Hippocampal formation (tissue), 2 donors: ENCODE data around the gene KAZALD1.
"Not testable (repeated sequence)": the region's sequence is repeated elsewhere in the genome, so short reads cannot be mapped to it uniquely, and the experiment has no call there.

ENCODE experiments used
- DNase-seq, 2 donors: peaks; one replicate each; lab custom pipeline; 2025; lab: John Stamatoyannopoulos, UW

The KAZALD1 gene

DNA sequence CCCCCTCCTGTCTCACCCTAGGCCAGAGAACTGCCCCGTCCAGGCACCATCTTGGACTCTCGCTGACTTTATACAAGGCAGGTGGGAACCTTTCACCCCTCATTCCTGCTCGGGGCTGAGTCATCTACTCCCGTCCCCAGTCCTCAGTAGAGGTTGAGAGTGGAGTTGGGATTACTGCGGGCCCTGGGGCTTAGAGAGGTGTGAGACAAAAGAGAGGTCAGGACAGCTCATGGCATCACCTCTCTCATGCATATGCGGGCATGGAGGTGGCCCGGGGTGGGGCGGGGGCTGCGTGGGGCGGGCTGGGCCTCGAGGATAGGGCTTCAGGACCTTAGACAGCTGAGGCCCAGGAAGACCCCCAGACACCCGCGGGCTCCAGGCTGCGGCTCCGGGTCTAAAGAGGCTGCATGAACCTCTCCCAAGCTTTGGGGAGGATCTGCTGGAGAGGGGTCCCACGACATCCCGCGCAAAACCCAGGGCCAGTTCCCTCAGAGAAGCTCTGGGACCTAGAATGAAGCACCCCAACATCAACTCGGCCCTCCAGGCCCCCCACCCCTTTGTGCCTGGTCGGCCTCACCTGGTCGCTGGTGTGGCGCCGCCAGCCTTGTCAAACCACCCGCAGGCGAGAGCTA lies 31.2 kb upstream of the KAZALD1 start:
- DNase-seq, result no peak

DNA sequence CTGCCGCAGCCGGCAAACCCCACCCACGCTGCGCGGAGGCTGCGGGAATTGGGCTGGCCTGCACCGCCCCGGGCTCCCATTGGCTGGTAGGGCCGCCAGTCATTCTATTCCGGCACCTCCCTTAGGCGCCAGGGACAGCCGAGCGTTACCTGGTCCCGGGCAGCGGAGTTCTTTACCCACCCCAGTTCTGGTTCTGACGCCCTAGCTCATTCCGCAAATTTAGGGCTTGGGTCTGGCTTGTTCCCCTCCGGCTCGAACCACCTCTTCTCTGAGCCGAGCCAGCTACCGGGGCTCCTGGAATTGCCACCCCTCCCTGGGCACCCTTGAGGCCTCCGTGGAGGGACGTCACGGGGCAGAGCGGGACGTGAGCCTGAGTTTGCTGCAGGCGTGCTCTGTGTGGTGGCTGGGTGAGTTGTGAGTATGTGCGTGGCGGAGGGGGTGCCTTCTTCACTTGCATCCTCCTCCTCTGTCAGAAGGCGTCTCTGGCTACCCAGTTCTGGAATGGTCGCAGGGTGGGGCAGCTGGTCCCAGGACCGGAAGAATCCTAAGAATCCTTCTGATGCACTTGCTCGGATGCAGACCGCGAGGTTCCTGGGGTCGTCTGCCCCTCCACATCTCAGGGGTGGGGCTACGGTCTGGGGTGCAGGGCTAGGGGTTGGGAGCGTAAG lies 30.5 kb upstream of the KAZALD1 start, which contains the start of the genes PDZD7 and SFXN3:
Gene PDZD7 (minus strand): TSS at position 2 of the 668 bp plus-strand sequence. CDS start 910 bp downstream, outside the sequence.
Gene SFXN3 (plus strand): TSS at position 107 of the 668 bp plus-strand sequence. CDS start 3,461 bp downstream, outside the sequence.
- peak; percentile 89 to 94 for DNase-seq

DNA sequence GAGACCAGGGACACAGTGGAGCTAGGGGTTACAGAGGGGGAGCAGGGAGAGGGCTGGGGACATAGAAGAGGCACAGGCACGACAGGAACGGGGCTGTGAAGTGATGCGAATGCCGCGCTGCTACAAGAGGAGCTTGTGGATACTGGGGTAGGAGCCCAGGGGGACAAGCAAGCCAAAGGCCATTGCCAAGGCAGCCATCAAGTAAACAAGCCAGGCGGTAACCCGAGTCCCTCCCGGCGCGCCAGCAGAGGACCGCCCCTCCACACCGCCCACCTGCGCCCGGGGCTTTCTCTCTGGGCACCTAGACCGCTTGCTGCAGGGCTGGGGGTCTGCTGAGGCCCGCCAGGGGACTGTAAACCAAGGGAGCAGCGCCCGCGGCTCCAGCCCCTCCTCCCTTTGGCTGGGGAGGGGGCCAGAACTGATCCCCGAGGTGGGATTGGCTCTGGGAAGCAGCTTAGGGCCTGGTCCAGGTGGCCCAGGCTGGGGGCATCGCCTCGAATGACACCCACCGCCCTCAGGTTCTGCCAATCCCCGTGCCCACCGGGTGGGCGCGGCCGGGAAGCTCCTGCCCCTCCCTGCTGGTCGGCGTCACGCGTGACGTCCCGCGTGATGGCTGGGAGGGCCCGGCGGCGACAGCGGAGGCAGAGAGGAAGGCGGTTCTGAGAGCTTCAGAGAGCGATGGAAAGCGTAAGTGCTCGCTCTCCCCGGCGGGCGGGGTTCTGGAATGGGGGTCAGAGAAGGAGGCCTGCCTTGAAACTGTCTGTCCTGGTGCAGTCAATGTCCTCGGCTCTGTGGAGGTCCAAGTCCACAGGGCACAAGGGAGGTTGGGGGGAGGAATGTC lies 29.8 kb upstream of the KAZALD1 start:
- peak; percentile 83 to 86 for DNase-seq

DNA sequence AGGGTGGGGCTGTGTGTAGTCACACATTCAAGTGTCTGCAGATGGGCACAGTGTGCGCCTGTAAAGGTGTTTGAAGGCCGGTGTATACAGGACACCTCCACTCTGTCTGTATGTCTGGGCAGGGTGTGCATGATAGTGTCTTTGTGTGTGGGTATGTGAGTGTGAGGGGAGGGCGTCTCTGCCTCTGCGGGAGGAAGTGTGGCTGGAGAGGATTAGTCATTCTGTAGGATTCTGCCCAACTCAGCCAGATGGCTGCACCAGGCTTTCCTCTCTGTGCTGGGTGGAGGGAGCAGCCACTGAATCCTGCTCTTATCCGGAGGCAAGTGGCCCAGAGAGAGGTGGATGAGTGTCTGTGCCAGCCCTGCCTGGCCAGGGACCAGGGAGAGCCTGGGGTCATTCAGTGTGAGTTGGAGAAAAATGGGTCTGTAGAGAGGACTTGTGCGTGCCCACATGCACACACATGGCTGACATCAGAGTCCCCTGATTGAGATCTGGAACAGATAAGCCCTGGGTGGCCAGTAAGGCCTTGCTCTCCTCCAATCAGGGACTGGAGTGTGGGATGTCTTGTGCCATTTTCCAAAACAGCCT lies 29.1 kb upstream of the KAZALD1 start:
- DNase-seq, result peak; percentile 71 to 76

DNA sequence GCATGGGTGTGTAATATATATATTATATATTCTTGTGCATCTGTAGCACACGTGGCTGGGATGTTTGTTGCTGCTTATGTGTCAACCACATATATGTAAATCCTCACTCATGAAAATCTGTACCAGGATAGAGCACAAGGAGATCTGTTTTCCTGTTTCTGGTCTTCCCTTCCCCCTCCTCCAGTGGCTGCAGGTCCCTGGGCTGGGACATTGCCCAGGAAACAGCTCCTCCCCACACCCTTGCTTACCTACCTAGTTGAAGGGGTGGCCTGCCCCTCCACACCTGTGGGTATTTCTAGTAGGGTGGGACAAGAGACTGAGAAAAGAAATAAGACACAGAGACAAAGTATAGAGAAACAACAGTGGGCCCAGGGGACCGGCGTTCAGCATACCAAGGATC lies 28.5 kb upstream of the KAZALD1 start:
- DNase-seq, result no peak

DNA sequence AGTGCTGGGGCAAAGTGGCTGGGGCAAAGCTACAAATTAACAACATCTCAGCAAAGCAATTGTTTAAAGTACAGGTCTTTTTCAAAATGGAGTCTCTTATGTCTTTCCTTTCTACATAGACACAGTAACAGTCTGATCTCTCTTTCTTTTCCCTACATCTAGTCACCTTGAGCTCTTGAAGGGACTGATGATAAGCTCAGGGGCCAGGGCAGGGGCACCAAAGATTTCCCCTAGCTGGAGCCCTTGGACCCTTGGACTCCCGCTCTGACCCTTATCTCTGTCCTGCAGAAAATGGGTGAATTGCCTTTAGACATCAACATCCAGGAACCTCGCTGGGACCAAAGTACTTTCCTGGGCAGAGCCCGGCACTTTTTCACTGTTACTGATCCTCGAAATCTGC lies 27.4 kb upstream of the KAZALD1 start:
- not testable (repeated sequence) for DNase-seq

DNA sequence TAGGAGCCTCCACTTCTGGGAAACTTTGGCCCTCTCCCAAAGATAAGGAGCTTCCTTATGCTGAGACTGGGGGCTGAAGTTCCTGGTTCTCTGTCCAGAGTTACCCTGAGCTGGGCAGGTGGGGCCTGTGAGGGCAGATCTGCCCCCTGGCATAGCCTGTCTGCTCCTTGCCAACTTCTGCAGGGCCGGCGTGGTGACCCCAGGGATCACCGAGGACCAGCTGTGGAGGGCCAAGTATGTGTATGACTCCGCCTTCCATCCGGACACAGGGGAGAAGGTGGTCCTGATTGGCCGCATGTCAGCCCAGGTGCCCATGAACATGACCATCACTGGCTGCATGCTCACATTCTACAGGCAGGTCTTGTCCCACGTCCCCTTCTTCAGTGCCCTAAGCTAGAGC lies 26.5 kb upstream of the KAZALD1 start:
- DNase-seq, result no peak

DNA sequence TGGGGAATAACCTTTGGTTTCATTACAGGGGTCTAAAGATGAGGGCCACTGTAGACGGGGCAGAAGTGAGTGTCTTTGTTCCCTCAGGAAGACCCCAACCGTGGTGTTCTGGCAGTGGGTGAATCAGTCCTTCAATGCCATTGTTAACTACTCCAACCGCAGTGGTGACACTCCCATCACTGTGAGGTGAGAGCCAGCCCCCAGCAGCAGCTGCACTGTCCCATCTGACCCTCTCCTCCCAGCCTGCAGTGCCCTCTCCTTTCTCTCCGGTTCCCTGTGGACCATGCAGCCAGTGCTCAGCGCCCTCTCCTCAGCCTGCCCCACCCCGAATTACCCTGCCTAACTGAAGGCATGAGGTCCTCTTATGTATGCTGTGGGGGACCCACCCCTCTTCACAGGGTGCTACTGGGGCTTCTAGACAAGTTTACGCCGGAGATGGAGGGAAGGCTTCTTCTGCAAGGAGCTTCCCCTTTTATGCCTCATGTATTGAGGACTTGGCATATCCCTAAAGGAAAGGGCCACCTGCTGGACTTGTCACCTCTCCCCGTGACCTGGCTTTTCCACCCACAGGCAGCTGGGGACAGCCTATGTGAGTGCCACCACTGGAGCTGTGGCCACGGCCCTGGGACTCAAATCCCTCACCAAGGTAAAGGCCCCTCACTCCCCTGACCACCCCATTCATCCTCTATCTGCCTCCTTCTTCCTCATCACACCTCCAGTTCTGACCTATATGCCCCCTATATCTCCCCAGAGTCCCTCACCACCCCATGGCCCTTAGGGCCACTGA lies 25.7 kb upstream of the KAZALD1 start:
- no peak for DNase-seq

DNA sequence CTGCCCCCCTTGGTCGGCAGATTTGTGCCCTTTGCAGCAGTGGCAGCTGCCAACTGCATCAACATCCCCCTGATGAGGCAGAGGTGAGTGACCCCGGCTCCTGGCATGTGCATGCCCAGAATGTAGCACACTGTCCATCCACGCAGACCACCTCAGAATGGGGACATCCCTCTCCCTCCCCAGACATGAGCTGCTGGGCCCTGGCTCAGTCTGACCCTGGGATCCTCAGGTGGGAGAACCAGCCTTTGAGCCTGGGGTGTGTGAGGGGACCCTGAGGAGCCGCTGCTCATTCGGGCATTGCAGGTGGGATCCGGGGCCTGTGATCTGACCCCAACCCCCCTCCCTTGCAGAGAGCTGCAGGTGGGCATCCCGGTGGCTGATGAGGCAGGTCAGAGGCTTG lies 25.1 kb upstream of the KAZALD1 start:
- no peak for DNase-seq

DNA sequence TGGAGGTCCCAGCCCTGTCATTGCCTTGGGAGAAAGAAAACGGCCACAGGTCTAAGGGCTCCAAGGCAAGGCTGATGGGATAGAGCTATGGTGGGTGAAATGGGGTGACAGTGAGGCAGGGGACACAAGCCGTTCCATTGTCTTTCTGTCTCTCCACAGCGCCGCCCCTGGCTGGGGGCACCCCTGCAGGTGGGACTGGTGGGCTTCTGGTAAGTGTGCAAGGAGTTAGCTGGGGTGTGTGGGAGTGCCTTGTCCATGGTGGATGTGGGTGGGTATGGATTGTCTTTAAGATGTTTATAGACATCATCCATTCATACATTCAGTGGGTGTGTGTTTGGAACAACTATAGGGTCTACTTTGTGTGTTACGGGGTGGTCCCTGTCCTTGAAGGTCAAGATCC lies 23.3 kb upstream of the KAZALD1 start:
- DNase-seq, result no peak

DNA sequence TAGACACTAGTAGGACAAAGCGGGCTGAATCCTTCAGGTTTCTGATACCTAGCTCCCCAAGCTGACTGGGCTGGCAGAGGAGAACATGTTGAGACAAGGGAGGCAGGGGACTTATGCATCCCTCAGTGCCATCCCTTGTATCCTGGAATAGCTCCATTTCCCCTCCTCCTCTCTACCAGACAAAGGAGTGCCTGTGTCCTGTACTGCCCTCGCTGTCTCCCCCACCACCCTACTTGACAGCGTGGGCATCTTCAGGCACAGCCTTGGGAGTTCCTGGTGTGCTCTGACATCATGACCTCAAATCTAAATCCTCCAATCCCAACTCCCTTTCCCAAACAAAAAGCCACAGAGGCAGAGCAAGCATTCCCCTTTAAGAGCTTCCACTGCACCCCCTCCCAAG lies 21.7 kb upstream of the KAZALD1 start:
- DNase-seq, result no peak

DNA sequence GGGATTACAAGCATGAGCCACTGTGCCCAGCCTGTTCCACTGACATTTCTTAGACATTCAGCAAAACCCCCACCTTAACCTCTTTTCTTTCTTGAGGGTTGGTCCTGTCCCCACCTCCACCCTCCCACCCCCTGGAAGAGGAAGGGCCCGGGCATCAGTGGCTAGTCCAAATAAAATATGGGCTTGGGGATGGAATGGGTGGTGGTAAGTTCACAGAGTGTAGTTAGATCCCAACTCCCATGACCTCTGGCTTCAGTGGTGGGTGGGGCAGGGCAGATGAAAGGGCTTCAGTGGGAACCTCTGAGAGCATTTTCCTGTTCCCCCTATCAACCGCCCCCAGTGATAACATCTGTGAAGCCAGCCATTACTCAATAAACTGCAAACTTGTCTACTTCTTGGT lies 20.9 kb upstream of the KAZALD1 start:
- no peak for DNase-seq

DNA sequence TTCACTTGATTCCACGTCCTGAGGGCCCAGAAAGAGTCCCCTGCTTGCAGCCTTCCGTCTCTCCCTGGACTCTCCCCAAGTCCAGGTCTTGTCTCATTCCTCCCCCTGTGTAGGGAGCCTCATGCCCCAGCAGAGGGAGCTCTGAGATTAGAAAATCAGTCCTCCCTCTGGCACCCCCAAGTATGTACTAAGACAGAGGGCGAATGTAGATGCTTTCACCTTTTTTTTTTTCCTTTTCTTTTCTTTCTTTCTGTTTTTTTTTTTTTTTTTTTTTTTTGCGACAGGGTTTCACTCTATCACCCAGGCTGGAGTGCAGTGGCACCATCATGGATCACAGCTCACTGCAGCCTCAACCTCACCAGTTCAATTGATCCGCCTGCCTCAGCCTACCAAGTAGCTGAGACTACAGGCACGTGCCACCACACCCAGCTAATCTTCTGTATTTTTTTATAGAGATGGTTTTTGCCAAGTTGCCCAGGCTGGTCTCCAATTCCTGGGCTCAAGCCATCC lies 20.5 kb upstream of the KAZALD1 start:
- peak; percentile 72 to 87 for DNase-seq

DNA sequence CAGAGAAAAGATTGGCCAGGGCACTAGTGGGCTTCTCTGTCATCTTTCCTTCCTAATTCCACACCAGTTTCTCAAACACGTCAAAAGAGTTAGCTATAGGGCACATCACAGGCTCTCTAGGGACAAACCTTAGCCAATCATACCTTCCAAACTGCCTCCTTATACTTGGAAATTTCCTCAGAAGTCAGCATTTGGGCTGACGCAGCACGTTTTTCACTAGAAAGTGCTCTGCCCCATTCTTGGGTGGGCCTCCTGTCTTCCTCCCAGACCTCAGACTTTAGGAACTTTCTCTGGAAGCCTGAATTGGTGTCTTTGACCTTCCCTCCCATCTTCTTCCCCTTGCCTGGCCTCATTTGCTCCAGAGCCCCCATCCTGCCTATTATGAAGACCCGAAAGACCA lies 19.7 kb upstream of the KAZALD1 start:
- no peak for DNase-seq

DNA sequence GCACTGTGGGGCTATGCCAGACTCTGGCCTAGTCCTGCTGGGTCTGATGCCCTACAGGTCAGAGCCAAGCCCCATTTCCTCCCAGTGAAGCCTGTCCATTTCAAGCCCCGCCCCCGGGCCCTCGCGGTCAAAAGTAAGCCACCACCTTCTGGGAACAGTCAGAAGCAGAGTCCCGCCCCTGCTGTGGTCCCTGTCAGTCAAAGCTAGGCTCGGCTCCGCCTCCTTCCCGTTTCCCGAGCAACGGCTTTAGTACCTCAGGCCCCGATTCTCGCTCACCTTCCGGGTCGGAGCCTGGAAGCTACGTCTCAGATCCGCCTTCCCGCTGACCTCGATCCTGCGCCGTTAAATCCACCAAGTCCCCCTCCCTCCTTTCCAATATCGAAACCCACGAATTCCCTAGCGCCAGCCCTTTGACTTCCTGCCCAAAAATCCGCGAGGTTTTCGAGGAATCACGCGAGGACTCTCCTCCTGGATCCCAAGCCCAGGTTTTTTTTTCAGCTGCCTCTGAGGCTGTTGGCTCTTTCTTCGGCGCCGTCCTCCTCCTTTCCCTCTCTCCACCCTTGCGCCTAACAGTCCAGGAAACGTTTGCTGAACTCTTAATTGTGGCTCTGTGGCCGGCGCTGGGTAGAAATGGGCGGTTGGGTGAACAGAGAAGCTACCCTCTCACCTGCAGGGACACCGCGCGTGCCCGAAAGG lies 19.0 kb upstream of the KAZALD1 start:
- peak; percentile 73 to 80 for DNase-seq

DNA sequence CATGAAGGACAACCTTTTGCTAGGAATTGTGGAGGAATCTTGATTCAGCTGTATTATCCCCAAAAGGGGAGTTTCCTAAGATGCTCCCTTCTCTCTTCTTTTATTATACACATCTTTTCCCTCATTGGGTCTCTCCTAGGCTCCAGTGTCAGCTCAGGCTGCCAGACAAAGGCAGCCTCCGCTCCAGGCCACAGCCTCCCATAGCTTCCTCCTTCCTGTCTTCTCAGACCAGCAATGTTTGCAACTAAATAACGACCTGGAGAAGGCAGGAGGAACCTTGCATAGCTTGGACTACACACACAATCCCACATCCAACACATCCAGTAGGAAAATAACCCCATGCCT lies 18.5 kb upstream of the KAZALD1 start:
- DNase-seq, result no peak

DNA sequence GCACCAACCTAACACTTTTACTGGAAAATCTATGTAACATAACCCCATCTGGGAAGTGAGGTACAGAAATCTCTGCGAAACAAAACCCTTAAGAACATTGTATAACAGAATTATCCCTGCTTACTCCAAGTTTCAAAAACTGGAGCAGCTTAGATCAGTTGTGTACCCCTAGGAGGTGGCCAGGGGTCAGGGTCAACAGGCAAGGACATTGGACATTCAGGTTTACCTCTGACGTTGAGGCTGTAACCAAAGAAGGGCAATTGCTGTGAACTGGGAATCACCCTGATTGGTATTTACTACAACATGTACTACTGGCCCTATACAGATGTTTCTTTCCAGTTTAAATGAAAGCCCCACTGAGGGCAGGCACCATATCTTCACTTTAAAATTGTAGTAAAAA lies 17.7 kb upstream of the KAZALD1 start:
- no peak for DNase-seq

DNA sequence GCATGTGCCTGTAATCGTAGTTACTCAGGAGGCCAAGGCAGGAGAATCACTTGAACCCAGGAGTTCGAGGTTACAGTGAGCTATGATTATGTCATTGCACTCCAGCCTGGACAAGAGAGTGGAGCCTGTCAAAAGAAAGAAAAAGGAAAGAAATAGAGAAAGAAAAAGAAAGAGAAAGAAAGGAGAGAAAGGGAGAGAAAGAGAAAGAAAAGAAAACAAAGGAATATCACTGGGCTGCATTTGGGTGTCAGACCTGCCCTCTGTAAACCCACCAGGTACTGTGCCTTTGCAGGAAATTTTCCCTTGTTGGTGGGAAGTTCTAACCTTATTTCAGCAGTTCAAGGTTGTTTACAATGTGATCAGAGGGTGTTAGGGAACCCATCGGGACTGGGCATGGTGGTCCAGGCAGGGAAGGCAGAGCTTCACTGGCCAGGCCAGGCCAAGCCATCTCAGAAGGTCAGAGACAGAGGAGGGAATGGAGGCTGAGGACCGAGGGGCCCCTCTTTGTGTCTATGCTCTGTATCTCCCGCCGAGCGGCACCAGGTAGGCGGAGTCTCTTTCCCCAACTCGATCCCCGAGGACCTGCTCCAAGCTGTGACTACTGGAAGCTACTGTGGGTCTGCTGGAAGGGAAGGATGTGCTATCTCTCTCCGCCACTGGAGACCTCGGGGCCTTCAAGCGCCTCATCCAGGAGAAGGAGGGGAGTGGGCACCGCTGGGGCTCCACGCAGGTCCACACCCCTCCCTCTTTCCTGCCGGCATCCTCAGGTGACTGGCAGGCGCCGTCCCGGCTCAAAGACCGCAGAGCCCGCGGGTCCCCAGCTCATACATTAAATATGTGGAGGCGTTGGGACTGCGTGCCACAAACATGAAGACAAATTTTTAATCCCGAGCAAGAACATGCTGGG lies 15.2 kb upstream of the KAZALD1 start:
- no peak for DNase-seq

DNA sequence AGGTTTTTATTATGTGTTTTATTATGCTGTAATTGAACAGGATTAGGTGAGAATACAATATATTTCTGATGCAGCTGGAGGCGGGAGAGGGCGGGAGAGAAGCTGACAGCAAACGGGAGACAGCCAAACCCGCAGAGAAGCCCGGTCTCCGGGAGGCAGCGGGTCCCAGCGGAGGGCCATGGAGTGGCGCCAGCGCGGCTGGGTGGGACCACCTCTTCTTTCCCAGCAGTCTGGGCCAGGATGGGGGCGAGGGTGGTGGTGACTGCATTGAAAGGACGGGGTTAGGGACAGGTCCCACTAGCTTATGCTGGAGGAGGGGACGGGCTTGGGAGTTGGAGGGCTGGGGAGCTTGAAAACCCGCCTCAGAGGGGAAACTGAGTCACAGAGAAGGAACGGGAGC lies 14.5 kb upstream of the KAZALD1 start:
- no peak for DNase-seq
